C4-2B (cell line): Measurements from ENCODE around the gene ZNF77.

ENCODE experiments used
- ZFX ChIP-seq: fragments of 450-650 bp; IDR thresholded peaks from 2 replicates; pipeline ENCODE4 v1.6.1; 2017
- TF ChIP-seq, protein P1 (sequence below): fragments of 450-650 bp; conservative IDR thresholded peaks from 2 replicates; pipeline ENCODE4 v1.5.1; 2017; ENCODE audit warnings: mild to moderate bottlenecking

GRCh38 chr19:2976609-2977000, 31.8 kb upstream of the ZNF77 start:
- TF ChIP-seq, protein P1, sequence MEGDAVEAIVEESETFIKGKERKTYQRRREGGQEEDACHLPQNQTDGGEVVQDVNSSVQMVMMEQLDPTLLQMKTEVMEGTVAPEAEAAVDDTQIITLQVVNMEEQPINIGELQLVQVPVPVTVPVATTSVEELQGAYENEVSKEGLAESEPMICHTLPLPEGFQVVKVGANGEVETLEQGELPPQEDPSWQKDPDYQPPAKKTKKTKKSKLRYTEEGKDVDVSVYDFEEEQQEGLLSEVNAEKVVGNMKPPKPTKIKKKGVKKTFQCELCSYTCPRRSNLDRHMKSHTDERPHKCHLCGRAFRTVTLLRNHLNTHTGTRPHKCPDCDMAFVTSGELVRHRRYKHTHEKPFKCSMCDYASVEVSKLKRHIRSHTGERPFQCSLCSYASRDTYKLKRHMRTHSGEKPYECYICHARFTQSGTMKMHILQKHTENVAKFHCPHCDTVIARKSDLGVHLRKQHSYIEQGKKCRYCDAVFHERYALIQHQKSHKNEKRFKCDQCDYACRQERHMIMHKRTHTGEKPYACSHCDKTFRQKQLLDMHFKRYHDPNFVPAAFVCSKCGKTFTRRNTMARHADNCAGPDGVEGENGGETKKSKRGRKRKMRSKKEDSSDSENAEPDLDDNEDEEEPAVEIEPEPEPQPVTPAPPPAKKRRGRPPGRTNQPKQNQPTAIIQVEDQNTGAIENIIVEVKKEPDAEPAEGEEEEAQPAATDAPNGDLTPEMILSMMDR, result no peak
- no peak for TF ChIP-seq ZFX
